Measurements from ENCODE around the gene SYNPR.

The SYNPR gene

DNA sequence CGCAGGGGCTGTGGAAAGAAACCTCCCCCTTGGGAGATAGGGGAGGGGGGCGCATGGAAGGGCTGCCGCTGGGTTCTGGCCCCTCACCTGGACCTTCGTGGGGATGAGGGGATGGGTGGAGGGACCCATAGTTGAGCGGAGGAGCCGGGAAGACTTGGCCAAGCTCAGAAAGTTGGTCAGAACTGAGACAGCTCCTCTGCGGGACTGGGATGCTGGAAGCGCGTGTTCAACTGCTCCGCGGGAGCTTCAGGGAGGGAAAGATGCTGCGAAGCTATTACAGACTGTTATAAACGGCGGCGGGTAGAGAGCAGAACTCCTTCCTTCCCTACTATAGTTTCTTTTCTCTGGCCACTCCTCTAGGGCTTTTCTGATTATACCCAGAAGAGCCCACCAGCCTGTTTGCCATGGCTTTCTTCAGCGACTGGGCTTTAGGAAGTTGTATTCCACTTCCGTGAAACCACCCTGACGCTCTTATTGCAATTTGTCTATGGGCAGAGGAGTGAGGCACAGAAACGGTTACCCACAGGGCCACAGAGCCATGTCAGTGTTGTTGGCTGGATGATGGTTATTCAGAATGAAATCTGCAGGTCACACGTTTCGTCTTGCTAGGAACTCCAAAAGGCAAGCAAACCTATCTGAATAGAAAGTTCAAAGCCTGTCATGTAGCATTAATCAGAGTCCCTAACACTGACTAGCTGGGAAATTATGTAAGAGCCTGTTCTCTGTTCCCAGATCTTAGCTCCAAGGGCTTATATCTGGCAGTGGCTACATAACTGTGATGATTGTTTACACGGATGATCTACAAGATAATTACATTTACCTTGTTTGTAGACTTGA is 1.1 kb downstream of the SYNPR start:
- Mint-ChIP-seq H3K27me3 (peaks cover 42% of the 10 kb centered on the region), H3K27ac (no peak overlapping the region), H3K4me1 (ENCODE audit: low read depth) (no peaks in the 10 kb centered on the region), H3K4me3 (no peak overlapping the region), H3K36me3 (ENCODE audit: low read depth) (no peaks in the 10 kb centered on the region), H3K9me3 (no peaks in the 10 kb centered on the region)
- no peak for DNase-seq

DNA sequence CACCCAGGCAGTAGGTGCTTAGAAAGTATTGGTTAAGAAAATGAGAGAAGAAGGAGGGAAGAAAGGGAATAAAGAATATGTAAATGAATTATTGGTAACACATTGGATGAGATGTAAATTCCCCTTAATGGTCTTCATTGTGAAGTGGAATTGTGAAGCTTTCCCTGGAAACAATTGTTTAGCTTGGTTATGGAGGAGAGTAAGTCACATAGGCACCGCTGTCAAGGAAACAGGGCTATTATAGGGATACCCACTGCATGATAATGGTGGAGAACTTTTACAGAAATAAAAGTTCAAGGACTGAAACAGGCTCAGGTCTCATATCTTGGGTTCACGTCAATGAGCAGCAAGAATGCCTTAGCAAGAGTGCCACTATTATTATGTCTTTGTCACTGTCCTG is 9.5 kb downstream of the SYNPR start:
- no peaks in the 10 kb centered on the region for H3K27me3 Mint-ChIP-seq
- no peak overlapping the region for H3K27ac Mint-ChIP-seq
- DNase-seq = no peak
- no peak overlapping the region for H3K4me3 Mint-ChIP-seq
- no peaks in the 10 kb centered on the region for H3K4me1 Mint-ChIP-seq (ENCODE audit: low read depth)
- no peaks in the 10 kb centered on the region for H3K36me3 Mint-ChIP-seq (ENCODE audit: low read depth)
- no peaks in the 10 kb centered on the region for H3K9me3 Mint-ChIP-seq

DNA sequence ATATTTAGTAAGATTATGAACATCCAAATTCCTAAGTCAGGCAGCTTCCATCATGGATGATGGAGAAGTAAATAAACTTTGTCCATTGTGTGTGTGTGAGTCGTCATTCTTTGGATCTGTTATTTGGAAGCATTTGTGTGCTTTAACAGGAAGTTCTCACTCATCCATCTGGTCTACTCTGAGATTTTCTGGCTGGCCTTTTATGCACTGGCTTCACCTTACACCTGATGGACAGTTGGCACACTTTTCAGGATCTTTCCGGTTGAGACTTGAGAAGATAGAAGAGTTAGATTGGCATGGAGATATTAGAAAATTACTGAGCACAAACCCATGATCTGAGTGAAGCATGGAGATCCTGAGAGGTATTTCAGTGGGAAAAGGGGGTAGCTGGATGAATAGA is 12.6 kb downstream of the SYNPR start:
- H3K27me3 Mint-ChIP-seq = no peaks in the 10 kb centered on the region
- no peak for DNase-seq
- H3K36me3 Mint-ChIP-seq (ENCODE audit: low read depth) = no peaks in the 10 kb centered on the region
- H3K4me3 Mint-ChIP-seq = no peak overlapping the region
- no peak overlapping the region for H3K27ac Mint-ChIP-seq
- no peaks in the 10 kb centered on the region for H3K4me1 Mint-ChIP-seq (ENCODE audit: low read depth)
- no peaks in the 10 kb centered on the region for H3K9me3 Mint-ChIP-seq

DNA sequence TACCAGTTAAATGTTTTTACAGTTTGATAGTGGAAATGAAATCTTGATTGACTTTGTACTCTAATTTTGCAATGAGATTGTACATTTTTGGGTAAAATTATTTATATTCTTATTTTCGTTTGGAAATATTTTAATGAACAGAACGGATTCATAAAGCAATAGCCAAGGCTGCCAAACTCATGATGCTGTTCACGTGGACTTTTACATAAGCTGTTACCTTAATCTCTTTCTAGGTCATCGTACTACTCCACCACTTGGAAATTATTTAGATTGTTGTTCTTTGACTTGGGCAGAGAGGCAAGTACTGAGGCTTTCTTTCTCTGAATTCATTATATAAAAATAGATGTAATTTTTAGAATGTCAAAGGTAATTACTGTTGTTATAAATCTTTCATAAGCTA is 16.2 kb downstream of the SYNPR start:
- H3K4me3 Mint-ChIP-seq = no peak overlapping the region
- H3K27ac Mint-ChIP-seq = no peak overlapping the region
- H3K36me3 Mint-ChIP-seq (ENCODE audit: low read depth) = no peaks in the 10 kb centered on the region
- no peaks in the 10 kb centered on the region for H3K4me1 Mint-ChIP-seq (ENCODE audit: low read depth)
- H3K27me3 Mint-ChIP-seq = no peaks in the 10 kb centered on the region
- DNase-seq = no peak
- H3K9me3 Mint-ChIP-seq = no peaks in the 10 kb centered on the region

DNA sequence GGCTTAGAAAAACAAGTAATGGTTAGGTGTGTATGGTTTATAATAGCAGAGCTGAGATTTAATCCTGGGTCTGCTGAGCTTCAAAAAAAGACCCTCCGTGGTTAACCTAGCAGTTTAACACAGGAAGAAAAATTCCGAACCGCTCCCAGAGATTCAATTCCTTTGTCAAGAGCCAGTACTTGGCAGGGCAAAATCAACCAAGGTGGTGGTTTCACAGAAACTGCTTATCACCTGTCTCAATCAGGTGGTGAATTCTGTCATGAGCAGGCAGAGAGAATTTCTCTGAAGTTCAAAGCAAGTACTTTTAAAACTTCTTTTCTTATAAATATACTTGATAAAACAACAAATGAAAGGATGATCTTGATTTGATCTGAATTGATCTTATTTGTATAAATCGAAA is 17.2 kb downstream of the SYNPR start:
- H3K27ac Mint-ChIP-seq = no peak overlapping the region
- no peaks in the 10 kb centered on the region for H3K36me3 Mint-ChIP-seq (ENCODE audit: low read depth)
- no peak overlapping the region for H3K4me3 Mint-ChIP-seq
- no peak for DNase-seq
- no peaks in the 10 kb centered on the region for H3K27me3 Mint-ChIP-seq
- H3K9me3 Mint-ChIP-seq = no peaks in the 10 kb centered on the region
- H3K4me1 Mint-ChIP-seq (ENCODE audit: low read depth) = no peaks in the 10 kb centered on the region

DNA sequence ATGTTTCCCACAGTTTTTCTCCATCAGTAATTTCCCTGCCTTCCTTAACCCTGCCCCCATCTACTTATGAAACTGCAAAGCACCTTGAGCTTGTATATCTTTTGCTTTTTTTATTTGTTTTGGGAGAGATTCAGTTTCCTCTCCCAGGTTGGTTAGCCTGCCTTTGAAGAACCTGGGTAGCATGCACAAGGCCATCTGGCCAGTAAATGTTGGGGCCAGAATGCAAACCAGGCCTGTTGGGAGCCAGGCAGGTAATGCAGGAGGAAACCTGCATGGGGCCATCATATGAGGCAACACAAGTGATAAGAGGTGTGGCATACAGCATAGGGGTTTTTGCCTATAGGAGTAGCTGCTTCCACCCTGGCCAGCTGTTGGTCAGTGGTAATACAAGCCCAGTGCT is 17.7 kb downstream of the SYNPR start:
- DNase-seq = no peak
- H3K4me3 Mint-ChIP-seq = no peak overlapping the region
- H3K27me3 Mint-ChIP-seq = no peaks in the 10 kb centered on the region
- H3K9me3 Mint-ChIP-seq = no peaks in the 10 kb centered on the region
- no peaks in the 10 kb centered on the region for H3K36me3 Mint-ChIP-seq (ENCODE audit: low read depth)
- no peaks in the 10 kb centered on the region for H3K4me1 Mint-ChIP-seq (ENCODE audit: low read depth)
- no peak overlapping the region for H3K27ac Mint-ChIP-seq

DNA sequence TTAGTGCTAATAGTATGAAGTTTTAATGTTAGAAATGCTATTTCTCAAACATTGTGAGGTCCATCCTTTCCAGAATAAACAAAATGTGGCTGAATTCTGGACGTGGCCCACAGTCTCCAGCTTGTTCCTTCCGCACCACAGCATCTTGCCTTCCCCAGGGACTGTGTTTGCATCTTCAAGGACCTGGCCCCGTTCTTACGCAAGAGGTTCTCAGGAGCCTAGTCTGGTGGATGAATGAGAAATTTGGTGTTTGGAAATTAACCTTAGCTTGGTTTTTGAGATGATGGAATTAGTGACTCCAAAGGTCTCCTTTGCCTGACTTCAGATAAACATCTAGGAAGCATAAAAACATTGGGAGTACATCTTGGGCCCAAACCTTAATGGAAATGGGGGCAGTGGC is 18.1 kb downstream of the SYNPR start:
- Mint-ChIP-seq H3K36me3 (ENCODE audit: low read depth) (no peaks in the 10 kb centered on the region), H3K9me3 (no peaks in the 10 kb centered on the region), H3K4me3 (no peak overlapping the region), H3K27me3 (no peaks in the 10 kb centered on the region), H3K4me1 (ENCODE audit: low read depth) (no peaks in the 10 kb centered on the region), H3K27ac (no peak overlapping the region)
- DNase-seq = no peak

DNA sequence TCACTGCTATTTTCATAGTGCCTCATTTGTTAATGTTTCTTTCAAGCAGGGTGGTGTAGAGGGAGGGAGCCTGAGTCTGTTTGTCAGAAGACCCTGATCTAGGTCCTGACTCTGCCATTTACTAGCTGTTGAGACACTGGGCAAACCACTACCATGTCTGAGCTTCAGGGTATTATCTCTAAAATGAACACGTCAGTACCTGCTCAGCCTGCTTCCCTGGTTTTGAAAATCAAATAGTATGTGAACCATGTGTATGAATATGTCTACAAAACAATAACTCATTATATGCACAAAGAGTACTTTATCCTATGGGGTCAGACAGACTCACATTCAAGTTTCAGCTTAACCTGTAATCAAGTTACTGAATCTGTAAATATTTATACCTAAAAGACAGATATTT is 25.1 kb downstream of the SYNPR start:
- no peaks in the 10 kb centered on the region for H3K9me3 Mint-ChIP-seq
- no peaks in the 10 kb centered on the region for H3K4me1 Mint-ChIP-seq (ENCODE audit: low read depth)
- no peak overlapping the region for H3K27ac Mint-ChIP-seq
- no peak overlapping the region for H3K4me3 Mint-ChIP-seq
- no peaks in the 10 kb centered on the region for H3K27me3 Mint-ChIP-seq
- H3K36me3 Mint-ChIP-seq (ENCODE audit: low read depth) = no peaks in the 10 kb centered on the region
- no peak for DNase-seq

DNA sequence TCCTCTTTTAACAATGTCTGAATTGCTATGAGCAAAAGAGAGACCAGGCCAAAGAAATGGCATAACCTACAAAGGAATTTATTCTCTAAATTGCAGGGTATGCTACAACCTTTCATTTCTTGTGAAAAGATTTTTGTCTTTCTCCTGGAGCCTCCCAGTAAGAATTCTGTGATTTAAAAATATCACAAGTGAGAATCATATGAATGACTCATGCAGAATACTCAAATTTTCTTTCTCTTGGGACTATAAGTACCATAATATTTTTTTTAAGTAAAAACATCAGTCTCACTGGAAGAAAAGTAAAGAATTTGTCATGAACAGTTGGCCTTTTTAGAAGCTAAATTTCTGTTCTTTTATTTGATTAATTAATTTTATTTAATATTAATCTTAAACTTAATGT is 26.3 kb downstream of the SYNPR start:
- Mint-ChIP-seq H3K27me3 (no peaks in the 10 kb centered on the region), H3K36me3 (ENCODE audit: low read depth) (no peaks in the 10 kb centered on the region)

DNA sequence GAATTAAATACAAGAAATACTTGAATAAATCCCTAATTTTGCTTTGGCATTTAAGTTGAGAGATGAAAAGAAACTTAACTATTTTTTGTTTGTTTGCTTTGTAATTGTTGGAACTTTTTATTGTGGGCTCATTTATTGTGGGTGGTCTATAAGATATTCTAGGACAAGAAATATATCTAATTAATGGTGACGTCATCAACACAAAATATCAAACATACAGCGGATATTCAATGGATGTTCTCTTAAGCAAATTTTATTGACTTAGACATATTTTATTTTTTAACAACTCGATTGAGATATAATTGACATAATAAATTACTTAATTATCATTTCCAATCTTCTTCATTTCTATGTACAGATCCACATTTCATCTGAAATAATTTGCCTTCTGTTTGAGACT is 30.0 kb downstream of the SYNPR start:
- Mint-ChIP-seq H3K36me3 (ENCODE audit: low read depth) (no peaks in the 10 kb centered on the region), H3K4me1 (ENCODE audit: low read depth) (no peaks in the 10 kb centered on the region), H3K27ac (no peak overlapping the region), H3K4me3 (no peak overlapping the region), H3K27me3 (no peaks in the 10 kb centered on the region), H3K9me3 (peaks cover 2% of the 10 kb centered on the region)
- no peak for DNase-seq

More for the DNA sequence above, 26.3 kb downstream of the SYNPR start:
- no peak for DNase-seq
- Mint-ChIP-seq H3K4me1 (ENCODE audit: low read depth) (no peaks in the 10 kb centered on the region), H3K9me3 (no peaks in the 10 kb centered on the region), H3K27ac (no peak overlapping the region), H3K4me3 (no peak overlapping the region)

DNA sequence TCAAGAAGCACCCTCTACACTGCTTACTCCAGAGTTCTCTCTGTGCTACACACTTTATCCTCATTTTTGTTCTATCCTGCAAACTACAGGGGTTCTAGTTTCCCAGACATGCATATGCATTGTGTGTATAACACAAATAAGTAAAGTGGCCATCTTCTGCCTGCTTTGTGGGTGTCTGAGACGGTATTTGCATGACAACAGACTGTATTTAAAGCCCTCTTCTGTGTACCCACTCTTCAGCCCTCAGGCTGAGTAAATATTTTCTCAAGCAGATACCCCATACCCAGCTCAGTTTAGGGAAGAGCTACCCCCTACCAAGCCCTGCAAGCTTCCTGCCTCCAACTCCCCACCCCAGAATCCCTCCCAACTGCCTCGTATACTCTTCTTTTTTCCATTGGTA is 31.7 kb downstream of the SYNPR start:
- Mint-ChIP-seq H3K36me3 (ENCODE audit: low read depth) (no peaks in the 10 kb centered on the region), H3K9me3 (peaks cover 10% of the 10 kb centered on the region), H3K4me1 (ENCODE audit: low read depth) (no peaks in the 10 kb centered on the region), H3K4me3 (no peak overlapping the region), H3K27ac (no peak overlapping the region), H3K27me3 (no peaks in the 10 kb centered on the region)
- no peak for DNase-seq

DNA sequence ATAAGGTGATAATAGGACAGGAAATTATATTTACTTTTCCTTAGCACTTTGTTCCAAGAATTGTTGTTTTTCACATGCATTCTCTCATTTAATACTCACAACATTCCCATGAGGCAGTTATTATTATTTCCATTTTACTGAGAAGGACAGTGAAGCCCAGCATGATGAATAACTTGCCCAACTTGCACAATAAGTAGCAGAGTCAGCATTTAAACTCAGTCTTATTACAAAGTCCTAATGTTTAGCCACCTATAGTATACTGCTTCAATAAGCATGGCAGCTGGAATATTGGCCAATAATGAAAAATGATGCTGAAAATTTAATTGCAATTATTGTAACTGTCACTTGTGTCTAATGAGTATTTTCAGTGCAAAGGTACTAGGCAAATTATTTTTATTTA is 45.7 kb downstream of the SYNPR start:
- Mint-ChIP-seq H3K27ac (no peak overlapping the region), H3K4me3 (no peak overlapping the region), H3K4me1 (ENCODE audit: low read depth) (no peaks in the 10 kb centered on the region), H3K27me3 (no peaks in the 10 kb centered on the region), H3K36me3 (ENCODE audit: low read depth) (no peaks in the 10 kb centered on the region), H3K9me3 (no peaks in the 10 kb centered on the region)
- no peak for DNase-seq

DNA sequence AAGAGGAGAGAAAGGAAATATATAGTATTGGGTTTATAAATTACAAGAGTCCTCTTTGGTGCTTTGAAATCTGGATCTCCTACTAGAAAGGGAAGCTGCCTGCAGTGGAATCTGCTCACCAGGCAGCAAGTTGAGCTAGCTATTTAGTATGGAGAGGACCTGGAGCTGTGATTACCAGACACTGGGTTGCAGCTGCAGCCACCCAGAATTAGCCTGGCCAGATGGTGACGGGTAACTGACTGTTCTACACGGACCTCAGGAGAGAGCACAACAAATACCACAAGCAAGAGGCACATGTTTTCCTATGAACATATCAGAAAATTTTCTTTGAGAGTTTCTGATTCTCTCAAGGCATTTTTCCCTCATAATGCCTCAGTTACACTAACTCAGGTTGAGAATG is 46.5 kb downstream of the SYNPR start:
- Mint-ChIP-seq H3K9me3 (no peaks in the 10 kb centered on the region), H3K27me3 (no peaks in the 10 kb centered on the region), H3K4me1 (ENCODE audit: low read depth) (no peaks in the 10 kb centered on the region), H3K36me3 (ENCODE audit: low read depth) (no peaks in the 10 kb centered on the region), H3K4me3 (no peak overlapping the region), H3K27ac (no peak overlapping the region)
- no peak for DNase-seq

DNA sequence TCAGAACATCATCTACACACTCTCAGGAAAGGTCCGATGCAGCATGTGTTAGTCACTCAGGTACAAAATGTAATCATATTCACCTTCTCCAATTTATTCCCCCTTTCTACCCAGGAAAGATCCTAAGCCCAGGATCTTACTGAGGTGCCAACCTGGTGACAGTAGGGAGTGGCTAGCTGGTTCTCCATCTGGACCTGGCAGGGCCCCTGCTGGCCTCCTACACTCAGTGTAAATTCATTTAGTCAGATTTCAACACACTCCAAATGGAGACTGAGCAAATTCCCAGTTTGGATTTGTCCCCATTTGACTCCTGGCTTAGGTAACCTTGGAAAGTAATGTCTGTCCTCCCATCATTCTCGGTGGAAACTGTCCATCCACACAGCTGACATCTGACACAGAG is 47.3 kb downstream of the SYNPR start:
- H3K9me3 Mint-ChIP-seq = no peaks in the 10 kb centered on the region
- H3K27me3 Mint-ChIP-seq = no peaks in the 10 kb centered on the region

DNA sequence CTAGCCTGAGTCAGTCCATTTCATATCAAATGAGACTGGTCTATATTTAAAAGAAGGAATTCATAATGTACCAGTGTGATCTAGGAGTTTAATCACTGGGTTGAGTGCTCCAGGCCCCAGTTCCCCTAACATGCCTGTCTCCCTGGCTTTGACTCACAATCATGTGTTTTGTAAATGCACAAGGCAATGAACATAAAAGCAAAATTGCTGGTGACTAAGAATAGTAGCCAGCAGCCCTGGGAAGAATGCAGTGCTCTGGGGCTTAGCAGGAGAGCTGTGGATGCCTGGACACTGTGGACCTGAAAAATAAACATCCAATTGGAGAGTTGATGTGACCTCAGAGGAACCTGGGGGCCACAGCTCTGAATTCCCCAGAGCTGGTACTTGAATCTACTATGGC is 50.3 kb downstream of the SYNPR start:
- Mint-ChIP-seq H3K27me3 (no peaks in the 10 kb centered on the region), H3K4me3 (no peak overlapping the region), H3K9me3 (no peaks in the 10 kb centered on the region), H3K27ac (no peak overlapping the region), H3K4me1 (ENCODE audit: low read depth) (no peaks in the 10 kb centered on the region), H3K36me3 (ENCODE audit: low read depth) (no peaks in the 10 kb centered on the region)
- DNase-seq = no peak

More for the DNA sequence above, 47.3 kb downstream of the SYNPR start:
- Mint-ChIP-seq H3K36me3 (ENCODE audit: low read depth) (no peaks in the 10 kb centered on the region), H3K27ac (no peak overlapping the region), H3K4me3 (no peak overlapping the region), H3K4me1 (ENCODE audit: low read depth) (no peaks in the 10 kb centered on the region)
- DNase-seq = no peak

DNA sequence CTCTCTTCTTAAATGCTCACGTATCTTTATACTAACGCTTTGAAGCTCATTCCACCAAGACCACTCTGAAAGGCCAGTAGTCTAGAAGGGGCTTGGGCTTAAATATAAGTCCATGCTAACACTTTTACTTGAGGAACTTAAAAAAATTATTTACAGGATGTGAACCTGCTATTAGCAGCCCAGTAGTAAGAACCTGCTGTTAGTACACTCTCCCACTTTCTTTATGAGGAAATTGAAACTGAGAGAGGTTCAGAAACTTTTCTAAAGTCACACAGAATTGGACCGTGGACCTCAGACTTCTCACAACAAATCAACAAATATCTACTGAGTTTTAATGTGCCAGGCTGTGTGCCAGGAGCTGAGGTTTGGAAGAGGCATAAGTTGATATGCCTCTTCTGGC is 53.4 kb downstream of the SYNPR start:
- Mint-ChIP-seq H3K27me3 (no peaks in the 10 kb centered on the region), H3K36me3 (ENCODE audit: low read depth) (no peaks in the 10 kb centered on the region), H3K9me3 (no peaks in the 10 kb centered on the region), H3K27ac (no peak overlapping the region), H3K4me3 (no peak overlapping the region), H3K4me1 (ENCODE audit: low read depth) (no peaks in the 10 kb centered on the region)
- no peak for DNase-seq

Data from activated T-cell treated with anti-CD3 and anti-CD28 coated beads, Interleukin-2, amount 50 U/mL, for 24 hours (primary cell).